IPS DF 4.7 (cell line): ENCODE measurements around the gene EFHD1.
"Not testable (repeated sequence)": the region's sequence is repeated elsewhere in the genome, so short reads cannot be mapped to it uniquely, and the experiment has no call there.

Experiments
- DNase-seq: peaks from one replicate; pipeline ENCODE4 v3.0.0-alpha.2; 2013; ENCODE audit warnings: low spot score; ENCODE audit errors: extremely low read depth

EFHD1 gene

DNA sequence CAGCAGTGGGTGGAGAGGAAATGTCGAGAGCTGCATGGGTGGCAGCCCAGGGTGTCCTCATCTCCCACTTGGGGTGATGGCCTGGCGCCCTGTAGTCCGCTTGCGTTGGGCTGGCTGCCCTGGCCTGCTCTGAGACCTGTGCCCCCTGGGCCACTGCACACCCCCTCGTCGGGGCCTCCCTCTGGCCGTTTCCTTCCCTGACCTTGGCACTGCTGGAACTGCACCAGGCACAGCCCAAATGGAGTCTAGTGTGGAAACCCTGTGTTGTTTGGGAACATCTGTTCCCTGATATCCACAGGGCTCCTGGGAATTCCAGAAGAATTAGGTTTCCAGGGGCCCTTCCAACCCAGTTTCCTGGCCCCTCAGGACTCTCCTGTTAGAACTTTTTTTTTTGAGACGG, 13.9 kb downstream of the EFHD1 start:
- no peak for DNase-seq

DNA sequence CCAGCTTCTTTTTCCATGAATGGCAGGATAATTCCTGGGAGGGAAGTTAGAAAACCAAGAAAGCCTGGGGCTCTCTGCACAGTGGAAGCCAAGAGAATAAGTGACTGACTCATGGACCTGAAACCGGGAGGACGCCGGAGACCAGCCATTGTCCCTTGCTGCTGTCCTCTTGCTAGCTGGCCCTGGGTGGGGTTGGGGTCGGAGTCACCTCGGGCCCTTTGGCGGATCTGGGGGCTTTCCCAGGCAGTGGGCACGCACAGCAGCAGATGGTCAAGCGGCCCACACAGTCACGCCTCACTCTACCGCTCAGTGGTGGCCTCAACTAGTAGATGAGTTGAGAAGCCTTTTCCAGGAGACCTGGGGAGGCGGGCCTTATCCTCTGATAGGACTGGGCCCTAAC, 15.6 kb downstream of the EFHD1 start:
- no peak for DNase-seq

DNA sequence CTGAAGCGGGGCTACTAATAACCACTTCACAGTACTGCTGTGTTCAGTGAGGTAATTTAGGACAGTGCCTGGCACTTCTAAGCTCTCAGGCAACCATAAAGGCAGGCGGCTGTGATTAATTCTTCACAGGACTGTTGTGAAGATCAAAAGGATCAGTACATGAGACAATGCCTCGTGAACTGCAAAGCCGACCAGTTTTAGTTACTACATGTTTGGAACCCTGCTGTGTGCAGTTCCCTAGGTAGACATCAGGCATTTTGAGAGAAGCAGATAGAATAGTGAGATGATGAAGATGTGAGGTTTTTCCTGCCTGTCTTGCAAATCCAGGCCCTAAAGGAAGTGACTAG, 19.1 kb downstream of the EFHD1 start:
- no peak for DNase-seq

DNA sequence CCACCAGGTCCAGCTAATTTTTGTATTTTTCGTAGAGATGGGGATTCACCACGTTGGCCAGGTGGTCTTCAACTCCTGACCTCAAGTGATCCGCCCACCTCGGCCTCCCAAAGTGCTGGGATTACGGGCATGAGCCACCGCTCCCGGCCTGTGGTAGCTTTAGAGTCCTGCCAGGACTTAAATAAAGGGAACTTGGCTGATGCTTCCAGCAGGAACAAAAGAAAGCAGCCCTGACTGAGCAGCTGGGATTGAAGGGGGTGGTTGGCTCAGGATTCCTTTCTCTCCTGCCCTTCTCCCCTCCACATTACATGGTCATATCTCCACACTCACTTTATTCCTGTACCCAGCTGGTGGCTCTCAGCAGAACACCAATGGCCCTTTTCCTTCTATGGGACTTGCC, 20.0 kb downstream of the EFHD1 start:
- no peak for DNase-seq

DNA sequence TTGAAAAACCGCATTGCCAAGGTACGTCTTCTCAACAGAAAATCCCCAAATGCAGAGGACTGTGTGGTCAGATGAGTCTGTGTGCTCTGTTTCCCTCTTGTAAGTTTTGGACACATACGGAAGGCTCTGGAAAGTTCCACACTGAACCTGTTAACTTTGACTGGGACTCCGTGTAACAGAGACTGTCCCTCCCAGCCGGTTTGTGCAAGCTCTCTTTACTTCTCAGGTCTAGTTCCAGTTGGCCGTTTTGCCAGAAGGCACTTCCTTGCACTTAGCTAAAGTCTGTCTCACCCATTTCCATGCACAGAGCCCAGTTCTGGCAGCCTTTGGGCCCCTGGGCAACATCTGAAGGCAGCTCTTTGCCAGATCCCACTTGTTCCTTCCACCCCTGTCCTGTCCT, 22.0 kb downstream of the EFHD1 start:
- no peak for DNase-seq

DNA sequence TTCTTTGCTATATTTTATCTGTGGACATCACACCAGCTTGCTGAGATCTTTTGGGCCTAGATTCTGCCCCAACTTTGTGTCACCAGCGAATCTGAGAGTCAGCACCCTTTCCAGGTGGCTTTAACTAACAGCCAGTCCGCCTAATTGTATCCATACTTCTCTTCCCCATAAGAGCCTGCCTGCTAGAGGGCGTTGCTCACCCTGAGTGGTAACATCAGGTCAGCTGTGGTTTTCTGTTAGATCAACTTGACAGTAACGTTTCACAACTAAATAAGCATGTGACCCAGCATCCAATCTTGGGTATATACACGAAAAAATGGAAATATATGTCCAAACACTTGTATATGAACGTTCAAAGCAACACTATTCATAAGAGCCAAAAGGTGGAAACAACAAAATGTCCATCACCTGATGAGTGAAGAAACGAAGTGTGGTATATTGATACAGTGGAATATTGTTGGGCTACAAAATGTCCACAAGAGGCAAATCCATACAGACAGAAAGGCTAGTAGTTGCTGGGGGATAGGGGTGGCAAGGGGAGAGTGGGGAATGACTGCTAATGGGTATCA, 24.9 kb downstream of the EFHD1 start:
- no peak for DNase-seq

DNA sequence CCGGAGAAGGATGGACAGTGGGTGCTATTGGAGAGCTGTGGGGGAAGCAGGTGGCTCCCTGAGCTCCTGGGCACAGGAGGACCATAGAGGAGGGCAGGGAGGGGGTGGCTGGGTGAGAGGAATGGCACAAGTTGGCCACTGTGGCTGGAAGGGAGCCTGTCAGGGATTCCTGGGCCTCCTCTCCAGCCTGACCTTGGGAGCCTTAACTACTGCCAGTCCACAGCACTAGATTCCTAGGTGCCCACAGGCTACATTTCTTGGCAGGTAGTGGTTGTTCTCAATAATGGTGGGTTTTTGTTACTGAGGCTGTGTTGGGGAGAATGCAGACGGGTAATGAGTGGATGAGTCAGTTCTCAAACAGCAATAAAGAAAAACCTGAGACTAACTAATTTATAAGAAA, 26.0 kb downstream of the EFHD1 start:
- DNase-seq = no peak

DNA sequence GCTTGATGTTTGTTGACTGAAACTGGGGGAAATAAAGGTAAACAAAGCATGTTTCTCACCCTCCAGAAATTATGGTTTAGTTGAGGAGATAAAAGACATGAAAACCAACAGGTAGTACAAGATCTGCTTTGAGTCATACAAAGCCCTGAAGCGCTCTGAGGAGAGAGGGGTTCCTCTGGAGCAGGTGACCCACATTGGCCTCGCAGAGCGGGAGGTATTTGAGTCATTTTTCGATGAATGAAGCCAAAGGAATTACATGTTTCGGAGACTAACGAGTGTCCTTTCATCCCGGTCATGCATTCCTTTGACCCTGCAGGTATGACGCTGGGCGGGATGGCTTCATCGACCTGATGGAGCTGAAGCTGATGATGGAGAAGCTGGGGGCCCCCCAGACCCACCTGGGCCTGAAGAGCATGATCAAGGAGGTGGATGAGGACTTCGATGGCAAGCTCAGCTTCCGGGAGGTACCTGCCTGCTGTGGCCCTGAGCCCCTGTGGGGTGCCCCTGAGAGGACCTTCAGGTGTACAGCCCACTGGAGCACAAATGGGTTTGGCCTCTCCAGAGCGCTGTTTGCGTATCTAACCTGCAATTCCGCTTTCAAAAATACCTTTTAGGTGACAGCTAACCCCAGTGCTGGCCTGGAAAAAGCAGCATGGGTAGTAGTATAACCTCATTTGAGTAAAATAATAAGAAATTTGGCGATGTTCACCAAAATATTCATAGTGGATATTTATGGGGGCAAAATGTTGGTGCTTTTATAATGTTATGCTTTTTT, 29.3 kb downstream of the EFHD1 start:
- DNase-seq = no peak

DNA sequence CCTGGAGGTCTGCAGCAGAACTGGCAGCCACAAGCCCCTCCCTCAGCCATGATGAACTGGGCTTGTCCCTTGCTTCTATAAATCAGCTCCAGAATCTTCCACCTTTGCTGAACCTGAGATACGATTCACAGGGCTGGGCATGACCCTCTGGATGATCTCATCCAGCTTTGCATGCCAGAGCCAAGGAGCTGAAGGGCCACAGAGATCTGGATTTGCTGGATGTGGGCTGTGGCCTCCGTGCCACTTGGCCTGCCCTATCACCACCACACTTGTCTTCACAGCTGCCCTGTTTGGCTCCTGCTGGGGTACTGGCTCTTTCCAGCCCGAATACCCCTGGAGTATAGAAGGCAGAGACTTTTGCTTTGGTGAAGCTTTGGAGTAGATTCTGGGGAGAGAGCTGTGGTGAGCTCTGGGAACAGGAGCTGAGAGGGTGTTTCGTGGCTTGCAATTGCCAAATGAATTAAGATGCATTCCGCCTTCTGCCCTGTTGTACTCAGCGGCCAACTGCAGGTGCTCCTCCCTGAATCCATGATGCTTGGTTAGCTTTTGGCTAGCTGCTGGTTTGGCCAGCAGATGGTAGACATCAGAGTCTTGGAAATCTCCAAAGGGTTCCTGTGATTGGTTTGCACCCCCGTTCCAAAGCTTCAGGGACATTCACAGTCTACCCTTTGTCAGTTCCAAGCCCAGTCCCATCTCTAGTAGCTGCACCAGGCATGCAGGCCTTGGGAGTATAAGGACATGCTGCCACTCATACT, 32.8 kb downstream of the EFHD1 start:
- DNase-seq = no peak

DNA sequence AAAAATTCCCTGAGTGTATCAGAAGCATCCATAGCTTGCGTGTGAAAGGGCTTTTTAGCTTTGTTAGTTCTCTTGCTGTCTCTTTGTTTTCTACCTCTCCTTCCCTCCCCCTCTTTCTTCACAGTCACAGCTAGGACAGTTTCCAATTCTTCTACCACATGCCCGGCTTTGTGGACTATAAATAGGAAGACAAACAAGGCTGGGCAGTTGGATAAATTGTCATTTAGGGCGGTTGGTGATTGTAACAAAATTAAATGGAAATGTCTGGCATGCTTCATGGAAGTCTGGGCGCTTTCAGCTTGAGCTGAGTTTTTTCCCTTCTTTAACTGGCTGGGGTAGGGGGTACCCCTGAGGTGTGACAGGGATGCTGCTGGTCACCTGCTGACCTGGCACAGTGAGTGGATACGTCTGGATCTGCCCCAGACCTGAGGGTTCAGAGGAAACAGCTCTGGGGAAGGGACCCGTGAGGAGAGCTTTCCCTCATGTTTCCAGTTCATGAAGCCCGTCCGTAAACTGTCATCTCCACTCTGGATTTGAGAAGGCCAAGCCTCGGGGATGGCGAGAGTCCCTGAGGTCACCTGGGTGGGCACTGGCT, 34.7 kb downstream of the EFHD1 start:
- no peak for DNase-seq

DNA sequence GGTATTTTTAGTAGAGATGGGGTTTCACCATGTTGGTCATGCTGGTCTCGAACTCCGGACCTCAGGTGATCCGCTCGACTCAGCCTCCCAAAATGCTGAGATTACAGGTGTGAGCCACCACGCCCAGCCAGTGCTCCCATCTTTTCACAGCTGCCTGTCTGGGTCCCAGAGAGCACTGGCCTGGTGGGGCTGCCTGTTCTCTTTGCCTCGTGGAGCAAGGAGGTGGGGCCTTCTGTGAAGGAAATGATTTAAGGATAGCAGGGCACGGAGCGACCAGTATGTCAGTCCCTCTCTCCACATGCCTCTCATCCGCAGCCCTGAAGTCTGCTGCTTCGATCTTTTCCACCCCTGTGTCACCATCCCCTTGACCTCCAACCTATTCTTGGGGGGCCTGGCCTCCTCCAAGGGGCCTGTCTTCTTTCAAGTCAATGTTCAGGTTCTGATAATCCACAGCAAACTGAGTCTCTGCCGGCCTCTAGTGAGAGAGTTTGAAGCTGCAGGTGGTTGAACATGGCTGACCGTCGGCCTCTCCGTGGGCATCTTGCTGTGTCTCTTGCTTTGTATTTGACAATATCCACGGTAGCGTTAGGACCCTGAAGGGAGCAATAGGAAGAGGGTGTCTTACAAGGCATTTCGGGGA, 35.5 kb downstream of the EFHD1 start:
- DNase-seq = no peak

DNA sequence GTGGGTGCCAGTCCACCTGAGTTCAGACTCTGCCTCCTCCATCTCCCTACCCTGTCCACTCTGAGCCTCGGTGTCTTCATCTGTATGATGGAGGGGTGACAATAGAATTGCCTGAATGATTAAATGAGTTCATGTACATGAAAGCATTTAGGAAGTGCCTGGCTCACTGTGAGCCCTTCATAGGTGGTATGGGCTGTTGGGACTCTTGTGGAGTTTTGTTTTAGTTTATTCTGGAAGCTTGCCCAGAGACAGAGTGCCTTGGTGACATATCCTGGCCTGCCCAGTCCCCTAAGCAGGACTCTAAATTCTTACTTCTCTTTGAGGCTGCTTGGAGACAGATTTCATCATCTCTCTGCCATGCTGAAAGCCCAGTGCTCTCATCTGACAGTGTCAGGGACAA, 39.2 kb downstream of the EFHD1 start:
- no peak for DNase-seq

DNA sequence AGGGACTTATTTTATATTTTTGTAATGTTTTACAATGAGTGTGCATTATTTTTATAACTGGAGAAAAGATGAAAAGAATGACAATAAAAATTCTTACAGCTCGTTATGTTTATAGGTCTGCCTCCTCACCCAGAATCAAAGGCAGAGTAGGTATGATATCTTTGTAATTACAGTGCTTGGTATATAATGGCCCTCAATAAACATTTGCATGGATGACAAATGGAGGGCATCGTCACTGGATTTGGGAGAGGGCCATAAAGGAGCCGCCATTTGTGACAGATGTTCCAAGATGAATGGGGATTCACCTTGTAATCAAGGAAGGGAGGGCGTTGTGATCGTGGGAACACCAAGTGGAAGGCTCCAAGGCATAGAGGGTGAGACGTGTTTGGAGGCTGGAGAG, 41.1 kb downstream of the EFHD1 start:
- DNase-seq = no peak

DNA sequence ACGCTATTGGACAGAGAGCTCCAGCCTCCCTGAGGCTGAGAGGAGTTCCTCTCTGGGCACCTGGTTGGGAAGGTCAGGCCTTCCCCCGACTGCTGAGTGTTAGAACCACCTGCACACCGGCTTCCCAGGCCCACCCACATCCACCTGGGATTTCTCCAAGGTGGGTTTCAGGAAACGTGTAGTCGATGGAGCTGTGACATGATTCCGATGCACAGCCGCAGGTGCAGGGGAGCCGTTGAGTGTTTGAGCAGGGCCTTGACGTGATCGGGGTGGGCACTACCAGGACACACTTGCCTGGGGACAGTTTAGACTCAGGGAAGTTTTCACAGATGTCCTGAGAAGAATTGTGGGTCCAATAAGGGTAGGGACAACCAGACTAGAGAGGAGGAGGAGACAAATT, 42.0 kb downstream of the EFHD1 start:
- no peak for DNase-seq

DNA sequence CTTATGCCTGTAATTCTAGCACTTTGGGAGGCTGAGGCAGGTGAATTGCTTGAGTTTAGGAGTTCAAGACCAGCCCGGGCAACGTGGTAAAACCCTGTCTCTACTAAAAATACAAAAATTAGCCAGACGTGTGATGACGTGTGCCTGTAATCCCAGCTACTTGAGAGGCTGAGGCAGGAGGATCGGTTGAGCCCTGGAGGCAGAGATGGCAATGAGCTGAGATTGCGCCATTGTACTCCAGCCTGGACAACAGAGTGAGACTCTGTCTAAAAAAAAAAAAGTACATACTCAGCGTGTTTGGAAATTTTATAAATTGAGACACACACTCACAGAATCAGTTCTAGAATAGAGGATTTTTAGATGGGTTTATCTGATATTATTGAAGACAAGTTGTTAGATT, 46.6 kb downstream of the EFHD1 start:
- DNase-seq = no peak

DNA sequence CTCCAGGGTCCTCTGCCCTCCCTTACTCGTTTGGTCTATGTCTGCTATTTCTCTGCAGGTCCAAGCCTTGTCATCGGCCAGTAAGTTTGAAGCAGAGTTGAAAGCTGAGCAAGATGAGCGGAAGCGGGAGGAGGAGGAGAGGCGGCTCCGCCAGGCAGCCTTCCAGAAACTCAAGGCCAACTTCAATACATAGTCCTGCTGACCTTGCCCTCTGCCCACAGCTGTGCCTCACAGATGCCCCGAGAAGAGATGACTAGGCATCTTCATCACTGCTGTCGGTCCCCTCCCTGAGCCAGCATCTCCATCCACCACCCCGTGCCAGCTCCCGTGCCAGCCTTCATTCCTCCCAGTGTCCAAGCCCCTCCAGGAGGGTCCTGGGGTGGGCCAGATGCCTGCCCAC, 48.1 kb downstream of the EFHD1 start:
- DNase-seq = no peak

DNA sequence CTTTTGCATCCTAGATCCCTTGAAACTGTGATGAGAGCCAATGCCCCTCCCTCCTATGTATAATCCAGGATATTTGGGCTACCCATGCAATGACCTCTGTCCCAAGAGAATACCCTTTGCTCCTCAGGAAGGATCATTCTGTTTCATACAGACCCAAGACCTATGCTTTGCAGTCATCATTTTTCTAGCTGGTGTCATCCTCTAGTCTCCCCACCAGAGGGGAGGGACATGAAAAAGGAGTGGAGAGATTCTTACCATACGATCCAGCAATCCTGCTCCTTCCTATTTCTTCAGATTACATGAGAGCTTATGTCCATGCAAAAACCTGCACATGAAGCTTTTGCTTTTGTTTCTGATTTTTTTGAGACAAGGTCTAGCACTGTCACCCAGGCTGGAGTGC, 50.0 kb downstream of the EFHD1 start:
- DNase-seq = no peak

DNA sequence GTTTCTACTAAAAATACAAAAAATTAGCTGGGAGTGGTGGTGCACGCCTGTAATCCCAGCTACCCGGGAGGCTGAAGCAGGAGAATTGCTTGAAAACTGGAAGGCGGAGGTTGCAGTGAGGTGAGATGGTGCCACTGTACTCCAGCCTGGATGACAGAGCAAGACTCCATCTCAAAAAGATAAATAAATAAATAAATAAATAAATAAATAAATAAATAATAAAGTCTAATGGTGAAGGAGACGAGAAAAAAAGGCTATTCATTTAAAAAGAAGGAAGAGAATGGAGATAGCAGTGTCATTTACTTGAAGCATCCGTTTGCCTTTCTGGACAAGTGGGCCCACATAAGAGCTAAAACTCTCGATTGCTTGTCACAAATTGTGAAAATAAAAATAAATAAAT, 52.0 kb downstream of the EFHD1 start:
- DNase-seq = not testable (repeated sequence)

DNA sequence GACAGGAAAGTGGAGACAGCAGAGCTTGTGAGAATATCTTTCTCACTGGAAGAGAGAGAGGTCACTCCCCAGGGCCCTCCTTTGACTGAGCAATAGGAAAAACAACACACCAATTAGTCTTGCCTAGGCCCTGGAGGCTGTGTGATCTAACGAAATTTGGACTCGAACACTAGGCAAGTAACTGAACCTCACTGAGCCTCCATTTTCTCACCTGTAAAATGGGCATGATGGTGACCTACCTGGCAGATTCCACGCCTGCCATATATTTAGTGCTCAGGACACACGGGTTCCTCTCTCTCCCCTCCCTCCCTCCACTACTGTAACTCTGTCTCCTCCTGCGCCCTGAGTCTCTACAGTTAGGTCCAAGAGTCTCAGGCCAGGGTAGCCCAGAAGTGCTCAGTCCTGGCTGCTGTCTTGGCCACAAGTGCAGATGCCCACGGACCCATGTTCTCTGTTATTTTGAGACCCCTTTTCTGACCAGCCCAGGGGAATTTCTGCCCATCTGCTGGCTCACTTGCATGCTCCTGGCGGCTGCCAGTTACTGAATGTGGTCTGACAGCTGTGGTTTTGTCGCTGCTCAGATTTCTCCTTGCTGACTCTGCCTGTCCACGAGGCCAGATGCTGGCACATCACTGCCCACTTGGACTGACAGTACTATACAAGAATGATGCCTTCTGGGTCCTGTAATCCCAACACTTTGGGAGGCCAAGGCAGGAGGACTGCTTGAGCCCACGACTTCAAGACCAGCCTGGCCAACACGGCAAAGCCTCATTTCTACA, 54.2 kb downstream of the EFHD1 start:
- no peak for DNase-seq

DNA sequence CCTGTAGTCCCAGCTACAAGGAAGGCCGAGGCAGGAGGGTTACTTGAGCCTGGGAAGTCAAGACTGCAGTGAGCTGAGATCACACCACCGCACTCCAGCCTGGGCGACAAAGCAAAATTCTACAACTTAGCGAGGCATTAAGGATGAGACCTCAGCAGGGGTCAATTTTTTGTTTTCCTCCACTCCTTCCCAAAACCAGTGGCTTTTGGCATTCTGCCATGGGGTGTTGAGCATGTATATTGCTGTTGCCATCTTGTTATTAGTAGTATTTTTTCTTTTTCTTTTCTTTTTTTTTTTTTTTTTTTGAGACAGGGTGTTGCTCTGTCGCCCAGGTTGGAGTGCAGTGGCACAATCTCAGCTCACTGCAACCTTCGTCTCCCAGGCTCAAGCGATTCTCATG, 54.8 kb downstream of the EFHD1 start:
- no peak for DNase-seq
